Epithelial cell of esophagus (primary cell): ENCODE data around the gene SPOCK3.

ENCODE experiments used
- DNase-seq: peaks from one replicate; pipeline ENCODE4 v3.0.0; 2010; ENCODE audit warnings: low read depth
- H3K4me3 ChIP-seq: 2 replicates; pipeline ENCODE4 v1.5.1; 2011; ENCODE audit warnings: mild to moderate bottlenecking, low read length, control low read depth
- TF ChIP-seq, protein P1 (sequence below): IDR thresholded peaks from 2 replicates; pipeline ENCODE4 v1.5.1; 2011; ENCODE audit warnings: low read depth, mild to moderate bottlenecking, low read length, control low read depth, inconsistent platforms; ENCODE audit not compliant: insufficient read depth; ENCODE audit errors: missing control alignments

Gene SPOCK3

DNA sequence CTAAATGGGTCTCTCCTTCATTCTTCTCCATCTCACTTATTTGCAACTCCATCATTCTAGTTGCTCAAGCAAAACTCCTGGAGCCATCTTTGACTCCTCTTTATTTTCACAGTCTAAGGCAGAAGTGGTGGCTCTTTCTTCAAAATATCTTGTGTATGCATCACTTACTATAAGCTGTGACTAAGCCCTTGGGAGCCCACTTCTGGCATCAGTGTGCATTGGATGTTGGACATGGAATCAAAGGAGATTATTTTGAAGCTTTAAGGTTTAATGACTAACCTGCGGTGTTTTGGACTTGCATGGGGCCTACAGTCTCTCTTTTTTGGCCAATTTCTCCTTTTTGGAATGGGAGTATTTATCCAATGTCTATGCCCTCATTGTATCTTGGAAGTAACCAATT lies 276.8 kb downstream of the SPOCK3 start:
- peak; percentile 21 for DNase-seq
- TF ChIP-seq, protein P1, sequence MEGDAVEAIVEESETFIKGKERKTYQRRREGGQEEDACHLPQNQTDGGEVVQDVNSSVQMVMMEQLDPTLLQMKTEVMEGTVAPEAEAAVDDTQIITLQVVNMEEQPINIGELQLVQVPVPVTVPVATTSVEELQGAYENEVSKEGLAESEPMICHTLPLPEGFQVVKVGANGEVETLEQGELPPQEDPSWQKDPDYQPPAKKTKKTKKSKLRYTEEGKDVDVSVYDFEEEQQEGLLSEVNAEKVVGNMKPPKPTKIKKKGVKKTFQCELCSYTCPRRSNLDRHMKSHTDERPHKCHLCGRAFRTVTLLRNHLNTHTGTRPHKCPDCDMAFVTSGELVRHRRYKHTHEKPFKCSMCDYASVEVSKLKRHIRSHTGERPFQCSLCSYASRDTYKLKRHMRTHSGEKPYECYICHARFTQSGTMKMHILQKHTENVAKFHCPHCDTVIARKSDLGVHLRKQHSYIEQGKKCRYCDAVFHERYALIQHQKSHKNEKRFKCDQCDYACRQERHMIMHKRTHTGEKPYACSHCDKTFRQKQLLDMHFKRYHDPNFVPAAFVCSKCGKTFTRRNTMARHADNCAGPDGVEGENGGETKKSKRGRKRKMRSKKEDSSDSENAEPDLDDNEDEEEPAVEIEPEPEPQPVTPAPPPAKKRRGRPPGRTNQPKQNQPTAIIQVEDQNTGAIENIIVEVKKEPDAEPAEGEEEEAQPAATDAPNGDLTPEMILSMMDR, result no peak
- no peak overlapping the region for H3K4me3 ChIP-seq

DNA sequence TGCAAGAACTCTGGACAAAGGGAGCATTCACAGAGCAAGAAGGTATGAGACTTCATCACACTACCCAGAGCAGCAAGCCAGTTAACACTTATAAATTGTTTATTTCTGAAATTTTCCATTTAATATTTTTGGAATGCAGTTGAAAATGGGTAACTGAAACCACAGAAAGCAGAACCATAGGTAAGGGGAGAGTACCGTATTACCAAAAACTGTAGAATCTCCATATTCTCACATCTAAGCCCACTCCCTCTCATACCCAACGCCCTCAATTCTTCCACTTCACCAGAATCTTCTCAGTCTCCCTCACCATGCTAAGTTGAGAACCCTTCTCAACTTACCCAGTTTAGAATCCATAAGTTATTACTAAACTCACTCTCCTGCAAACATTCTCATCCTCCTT lies 277.8 kb downstream of the SPOCK3 start:
- H3K4me3 ChIP-seq, result no peak overlapping the region
- TF ChIP-seq, protein P1, result no peak
- no peak for DNase-seq

DNA sequence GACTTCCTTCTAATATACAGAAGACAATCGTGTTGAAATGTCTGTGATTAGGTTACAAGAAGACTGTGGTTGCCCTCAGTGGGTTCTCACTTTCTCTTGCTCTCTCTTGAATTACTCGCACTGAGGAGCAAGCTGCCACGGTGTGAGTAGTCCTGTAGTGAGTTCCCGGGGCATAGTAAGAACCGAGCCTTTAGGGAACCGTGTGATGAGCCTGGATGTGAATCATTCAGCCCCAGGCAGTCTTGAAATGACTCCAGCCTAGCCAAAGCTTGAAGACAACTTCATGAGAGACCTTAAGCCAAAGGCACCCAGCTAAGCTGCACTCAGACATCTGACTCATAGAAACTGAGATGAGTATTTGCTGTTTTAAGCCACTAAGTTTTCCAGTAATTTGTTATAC lies 292.7 kb downstream of the SPOCK3 start:
- TF ChIP-seq, protein P1, result no peak
- H3K4me3 ChIP-seq, result no peak overlapping the region
- peak; percentile 93 for DNase-seq

DNA sequence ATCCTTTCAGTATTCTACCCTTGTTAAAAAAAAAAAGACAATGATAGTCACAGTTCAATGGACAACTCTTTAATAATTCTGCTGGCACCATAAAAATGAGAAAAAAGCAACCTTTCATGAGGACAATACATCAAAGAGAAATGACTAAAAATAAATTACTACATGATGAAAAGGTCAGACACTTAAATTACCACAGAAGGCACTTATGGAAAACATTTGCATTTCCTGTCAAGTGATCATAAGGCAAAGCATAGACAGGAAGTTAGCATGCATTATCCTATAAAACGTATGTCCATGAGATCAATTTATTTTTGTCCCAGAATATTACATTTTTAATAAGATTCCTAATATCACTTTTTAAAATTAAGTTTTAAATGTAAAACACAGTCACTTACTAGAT lies 303.8 kb downstream of the SPOCK3 start:
- H3K4me3 ChIP-seq, result no peak overlapping the region
- no peak for DNase-seq
- TF ChIP-seq, protein P1, result no peak

DNA sequence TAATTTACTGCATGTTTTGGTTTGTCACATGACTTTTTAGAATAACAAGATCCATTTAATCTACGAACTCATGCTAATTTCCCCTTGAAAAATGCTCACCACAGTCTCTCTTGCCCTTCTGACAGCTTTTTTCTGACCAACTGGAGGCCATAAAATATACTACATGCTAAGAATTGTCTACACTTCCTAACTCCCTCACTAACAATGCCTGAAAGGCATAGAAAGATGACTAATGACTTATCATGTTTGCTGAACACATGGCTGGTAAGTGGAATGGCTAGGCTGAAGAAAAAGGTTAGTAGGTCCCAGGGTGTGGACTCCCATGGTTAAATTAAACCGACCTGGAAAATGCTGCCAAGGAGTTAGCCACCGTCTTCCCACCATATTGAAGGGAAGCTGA lies 309.9 kb downstream of the SPOCK3 start:
- TF ChIP-seq, protein P1, result peak; percentile 14
- peak; percentile 78 for DNase-seq
- no peak overlapping the region for H3K4me3 ChIP-seq

DNA sequence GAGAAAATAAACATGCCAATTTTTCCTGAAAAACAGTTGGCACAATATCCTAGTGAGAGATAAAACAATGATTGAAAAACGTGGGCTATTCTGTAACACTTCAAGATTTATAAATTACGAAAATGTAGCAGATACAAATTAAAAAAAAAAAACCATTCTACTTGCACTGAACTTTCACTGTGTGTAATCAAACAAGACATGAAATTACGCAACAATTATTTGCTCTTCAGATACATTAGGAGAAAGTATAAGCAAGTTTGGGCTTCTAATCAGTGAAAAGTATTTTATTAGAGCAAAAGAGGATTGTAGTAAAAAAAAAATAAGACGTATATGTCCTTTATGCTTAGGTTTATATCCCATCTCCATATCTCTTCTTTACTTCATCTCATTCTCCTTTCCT lies 320.4 kb downstream of the SPOCK3 start:
- no peak overlapping the region for H3K4me3 ChIP-seq
- TF ChIP-seq, protein P1, result no peak
- no peak for DNase-seq

DNA sequence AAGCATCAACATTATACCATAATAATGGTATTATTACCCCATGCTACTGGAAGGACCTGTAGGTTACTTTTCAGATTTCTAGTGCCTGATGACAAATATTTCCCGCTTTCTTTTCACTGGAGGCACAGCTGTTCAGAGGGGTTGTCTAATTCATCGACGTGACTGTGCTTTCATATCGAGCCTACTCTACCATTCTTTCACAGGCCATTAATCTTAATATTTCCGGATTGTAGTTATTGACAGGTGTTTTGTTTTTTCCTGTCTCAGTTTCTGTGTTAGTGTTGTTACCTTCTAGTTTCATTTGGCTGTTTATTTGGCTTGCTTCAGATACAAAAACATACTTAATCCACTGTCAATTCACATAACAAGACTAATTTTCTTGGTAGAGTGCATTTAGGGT lies 330.9 kb downstream of the SPOCK3 start:
- H3K4me3 ChIP-seq, result no peak overlapping the region
- no peak for DNase-seq
- TF ChIP-seq, protein P1, result no peak
